Nephron (organoid): Measurements from ENCODE around the gene APBB2.

Source experiments
- H3K27ac Mint-ChIP-seq, 3 experiments: 2 replicates each; pipeline ENCODE4 v1.8.0; 2020; ENCODE audit warnings: mixed read lengths in 3 of 3, mild to moderate bottlenecking in 2 of 3, moderate library complexity in 1 of 3
- H3K27me3 Mint-ChIP-seq: 2 replicates; pipeline ENCODE4 v1.8.0; 2021; ENCODE audit warnings: low read depth, mild to moderate bottlenecking, moderate library complexity, mixed read lengths
- H3K36me3 Mint-ChIP-seq: 2 replicates; pipeline ENCODE4 v1.8.0; 2020; ENCODE audit warnings: low read depth, mixed read lengths
- H3K4me1 Mint-ChIP-seq: 2 replicates; pipeline ENCODE4 v1.8.0; 2020; ENCODE audit warnings: mixed read lengths
- H3K4me3 Mint-ChIP-seq, 3 experiments: 2 replicates each; pipeline ENCODE4 v1.8.0; 2020; ENCODE audit warnings: mild to moderate bottlenecking in 3 of 3, mixed read lengths in 3 of 3, moderate library complexity in 2 of 3
- H3K9me3 Mint-ChIP-seq: 2 replicates; pipeline ENCODE4 v1.8.0; 2020; ENCODE audit warnings: mixed read lengths
- CTCF ChIP-seq, 3 experiments: fragments of 200-600 bp; sonication (generic); IDR thresholded peaks; one replicate each; pipeline ENCODE4 v1.5.0; 2021; ENCODE audit warnings: antibody characterized with exemption in 3 of 3; ENCODE audit not compliant: unreplicated experiment in 3 of 3

The APBB2 gene

GRCh38 chr4:40915318-40916217 lies 298.8 kb downstream of the APBB2 start:
- H3K27me3 Mint-ChIP-seq = peaks cover 10% of the 10 kb centered on the region
- TF ChIP-seq CTCF (IDR thresholded peaks at IDR 0.05; ENCODE audit: unreplicated experiment in 3 of 3) = no peak
- H3K9me3 Mint-ChIP-seq = peaks cover 7% of the 10 kb centered on the region
- no peak overlapping the region for H3K4me3 Mint-ChIP-seq
- peaks cover 17% of the 10 kb centered on the region for H3K36me3 Mint-ChIP-seq
- peak overlapping the region; percentile 78 to 93 (median 78) for H3K27ac Mint-ChIP-seq
- H3K4me1 Mint-ChIP-seq = peaks cover 28% of the 10 kb centered on the region

- Mint-ChIP-seq H3K27me3 (peaks cover 4% of the 10 kb centered on the region), H3K9me3 (peaks cover 7% of the 10 kb centered on the region), H3K4me1 (peaks cover 23% of the 10 kb centered on the region), H3K27ac (peak overlapping the region; percentile 15 to 51 (median 49)), H3K36me3 (peaks cover 12% of the 10 kb centered on the region), H3K4me3 (no peak overlapping the region)
- TF ChIP-seq CTCF (IDR thresholded peaks at IDR 0.05; ENCODE audit: unreplicated experiment in 3 of 3) = no peak
These were observed 301.7 kb downstream of the APBB2 start for GRCh38 chr4:40912460-40913184.

GRCh38 chr4:40910706-40911105 lies 303.6 kb downstream of the APBB2 start:
- H3K4me1 Mint-ChIP-seq = peaks cover 15% of the 10 kb centered on the region
- no peak for TF ChIP-seq CTCF (IDR thresholded peaks at IDR 0.05; ENCODE audit: unreplicated experiment in 3 of 3)
- H3K9me3 Mint-ChIP-seq = peaks cover 7% of the 10 kb centered on the region
- no peak overlapping the region for H3K27ac Mint-ChIP-seq
- no peak overlapping the region for H3K4me3 Mint-ChIP-seq
- H3K36me3 Mint-ChIP-seq = peaks cover 12% of the 10 kb centered on the region
- no peaks in the 10 kb centered on the region for H3K27me3 Mint-ChIP-seq

GRCh38 chr4:40909363-40909876 lies 304.9 kb downstream of the APBB2 start:
- no peak for TF ChIP-seq CTCF (IDR thresholded peaks at IDR 0.05; ENCODE audit: unreplicated experiment in 3 of 3)
- Mint-ChIP-seq H3K4me1 (peaks cover 17% of the 10 kb centered on the region), H3K27me3 (no peaks in the 10 kb centered on the region), H3K36me3 (peaks cover 7% of the 10 kb centered on the region), H3K27ac (no peak overlapping the region), H3K4me3 (no peak overlapping the region), H3K9me3 (no peaks in the 10 kb centered on the region)

GRCh38 chr4:40908702-40909362 lies 305.5 kb downstream of the APBB2 start:
- peaks cover 7% of the 10 kb centered on the region for H3K36me3 Mint-ChIP-seq
- H3K4me3 Mint-ChIP-seq = no peak overlapping the region
- peaks cover 17% of the 10 kb centered on the region for H3K4me1 Mint-ChIP-seq
- no peak overlapping the region for H3K27ac Mint-ChIP-seq
- no peaks in the 10 kb centered on the region for H3K27me3 Mint-ChIP-seq
- H3K9me3 Mint-ChIP-seq = no peaks in the 10 kb centered on the region
- peak; percentile 76 to 88 (median 81) for TF ChIP-seq CTCF (IDR thresholded peaks at IDR 0.05; ENCODE audit: unreplicated experiment in 3 of 3)
